ENCODE measurements around the gene VASP.

- TF ChIP-seq CTCF (IDR thresholded peaks at IDR 0.05) (no peak), POLR2A (IDR thresholded peaks at IDR 0.05) (no peak)
Measured at GRCh38 chr19:45507872-45508416, 665 bp downstream of the VASP start.

All from heart left ventricle (tissue), 13 donors.